GM18861 (cell line): ENCODE measurements around the gene PPDPF.
A peak's percentile ranks its signal among the peaks of the same experiment; 100 is the strongest.
"Not testable (repeated sequence)": the region's sequence is repeated elsewhere in the genome, so short reads cannot be mapped to it uniquely, and the experiment has no call there.

ENCODE experiments used
- ATAC-seq: cut with Tn5 transposase; IDR thresholded peaks from one replicate; pipeline ENCODE4 v1.9.1; 2021; ENCODE audit not compliant: unreplicated experiment

The PPDPF gene

GRCh38 chr20:63520504-63520933, at the start of gene PPDPF:
Gene PPDPF (plus strand): TSS chr20:63520765. CDS start chr20:63521309, 544 bp downstream.
- ATAC-seq: peak; percentile 53

- no peak for ATAC-seq
Observed at GRCh38 chr20:63471002-63471716, 49.4 kb upstream of the PPDPF start.

- no peak for ATAC-seq
Observed at GRCh38 chr20:63471717-63471980, 48.9 kb upstream of the PPDPF start.

GRCh38 chr20:63471981-63472831, 48.4 kb upstream of the PPDPF start, which contains the start of gene KCNQ2:
Gene KCNQ2 (minus strand): TSS chr20:63472655. CDS start chr20:63472463, 192 bp downstream.
- ATAC-seq: no peak

DNA sequence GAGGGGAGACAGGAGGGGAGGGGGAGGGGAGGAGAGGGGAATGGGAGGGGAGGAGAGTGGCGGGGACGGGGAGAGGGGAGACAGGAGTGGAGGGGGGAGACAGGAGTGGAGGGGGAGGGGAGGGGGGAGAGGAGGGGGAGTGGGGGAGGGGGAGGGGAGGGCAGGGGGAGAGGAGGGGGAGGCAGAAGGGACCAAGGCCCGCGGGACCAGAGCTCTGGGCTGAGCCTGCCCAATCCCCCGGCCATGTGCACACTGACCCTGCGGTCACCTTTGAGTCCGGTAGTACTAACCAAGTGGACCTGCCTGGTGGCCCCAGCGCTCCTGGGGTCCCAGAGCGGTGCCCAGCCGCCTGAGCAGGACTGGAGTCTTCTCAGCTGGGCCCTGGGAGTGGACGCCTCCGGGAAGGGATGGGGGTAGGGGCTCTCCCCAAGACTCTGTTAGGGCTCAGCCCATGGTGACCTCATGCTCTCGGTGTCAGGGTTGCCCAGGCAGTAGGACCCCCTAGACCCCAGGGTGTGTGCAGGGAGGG, 47.6 kb upstream of the PPDPF start:
- ATAC-seq: no peak

- no peak for ATAC-seq
Observed at GRCh38 chr20:63473555-63474449, 46.8 kb upstream of the PPDPF start.

GRCh38 chr20:63475209-63475608, 45.4 kb upstream of the PPDPF start:
- ATAC-seq: no peak

DNA sequence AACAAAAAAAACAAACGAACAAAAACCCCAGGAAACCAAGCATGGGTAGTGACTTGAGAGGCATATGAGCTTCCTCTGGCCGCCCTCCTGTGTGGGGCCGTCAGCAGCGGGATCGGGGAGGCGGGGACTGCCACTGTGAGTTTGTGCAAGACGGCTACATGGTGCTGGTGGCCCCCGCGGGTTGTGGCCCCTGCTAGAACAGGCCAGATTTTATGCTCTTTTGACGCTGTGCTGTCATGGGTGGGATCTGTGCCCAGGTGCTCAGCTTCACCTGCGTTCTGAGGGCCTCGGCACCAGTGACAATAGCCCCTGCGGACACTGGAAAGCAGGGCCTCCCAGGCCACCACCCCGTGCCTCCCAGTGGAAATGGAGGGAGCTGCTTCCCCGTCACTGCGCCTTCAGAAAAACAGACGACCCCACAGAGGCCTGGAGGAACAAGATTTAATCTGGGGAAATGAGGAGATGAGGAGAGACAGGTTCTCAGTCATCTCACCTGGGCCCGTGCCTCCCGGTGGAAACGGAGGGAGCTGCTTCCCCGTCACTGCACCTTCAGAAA, 43.4 kb upstream of the PPDPF start:
- ATAC-seq: no peak

DNA sequence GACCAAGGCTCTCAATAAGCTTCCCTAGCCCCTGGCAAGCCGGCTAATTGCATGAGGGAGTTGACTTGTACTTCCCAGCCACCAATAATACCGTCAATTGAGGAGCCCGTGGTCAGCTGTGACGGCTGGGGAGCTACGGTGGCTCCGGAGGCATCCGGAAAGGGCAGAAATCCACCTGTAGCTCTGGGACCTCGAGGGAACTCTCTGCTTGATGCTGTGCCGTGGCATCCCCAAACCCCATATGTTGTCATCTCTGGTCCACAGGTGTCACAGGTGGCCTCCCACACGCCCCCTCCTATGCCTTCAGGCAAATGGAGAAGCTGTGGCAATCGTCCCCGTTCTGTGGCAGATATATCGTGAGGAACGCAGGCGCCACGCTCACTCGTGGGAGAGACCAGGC, 42.6 kb upstream of the PPDPF start:
- no peak for ATAC-seq

DNA sequence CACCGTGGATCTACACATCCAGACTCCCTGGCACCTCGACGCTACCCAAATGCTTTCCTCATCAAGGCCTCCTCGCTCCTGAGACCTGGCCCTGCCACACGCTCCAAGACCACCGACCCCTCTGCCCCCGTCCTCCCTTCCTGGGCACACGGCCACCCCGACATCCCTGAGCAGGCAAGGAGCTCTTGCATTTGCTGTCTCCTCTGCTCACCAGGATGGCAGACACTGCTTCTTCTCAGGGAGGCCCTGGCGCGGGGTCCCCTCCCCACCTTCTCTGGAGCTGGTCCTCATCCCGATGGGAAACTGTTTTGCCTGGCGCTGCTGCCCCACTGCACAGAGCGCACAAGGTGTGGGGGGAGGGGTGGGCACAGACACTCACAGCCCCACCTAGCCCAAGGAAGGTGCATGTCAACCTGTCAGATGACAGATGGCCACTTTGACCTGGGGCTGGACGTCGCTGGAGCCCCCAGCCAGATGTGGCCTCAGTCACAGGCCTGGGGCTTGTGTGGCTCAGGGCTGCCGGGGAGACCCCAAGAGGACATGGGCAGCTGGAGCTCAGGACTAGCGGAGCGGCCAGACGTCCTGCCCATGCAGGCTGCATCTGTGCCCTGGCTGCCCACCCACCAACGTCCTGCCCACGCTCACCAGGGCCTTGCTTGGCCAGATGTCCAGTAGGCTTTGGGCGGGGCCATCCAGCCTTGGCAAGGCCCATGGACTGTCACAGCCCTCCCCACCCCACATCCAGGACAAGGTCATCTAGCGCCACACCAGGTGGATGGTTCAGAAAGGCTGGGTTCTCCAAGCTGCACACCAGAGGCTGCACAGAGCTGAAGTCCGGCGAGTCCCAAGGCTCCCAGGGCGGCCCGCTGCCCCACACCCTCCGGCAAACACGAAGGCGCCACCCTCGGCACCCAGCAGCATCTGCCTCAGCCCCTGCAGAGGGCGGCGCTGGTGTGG, 41.9 kb upstream of the PPDPF start:
- no peak for ATAC-seq

DNA sequence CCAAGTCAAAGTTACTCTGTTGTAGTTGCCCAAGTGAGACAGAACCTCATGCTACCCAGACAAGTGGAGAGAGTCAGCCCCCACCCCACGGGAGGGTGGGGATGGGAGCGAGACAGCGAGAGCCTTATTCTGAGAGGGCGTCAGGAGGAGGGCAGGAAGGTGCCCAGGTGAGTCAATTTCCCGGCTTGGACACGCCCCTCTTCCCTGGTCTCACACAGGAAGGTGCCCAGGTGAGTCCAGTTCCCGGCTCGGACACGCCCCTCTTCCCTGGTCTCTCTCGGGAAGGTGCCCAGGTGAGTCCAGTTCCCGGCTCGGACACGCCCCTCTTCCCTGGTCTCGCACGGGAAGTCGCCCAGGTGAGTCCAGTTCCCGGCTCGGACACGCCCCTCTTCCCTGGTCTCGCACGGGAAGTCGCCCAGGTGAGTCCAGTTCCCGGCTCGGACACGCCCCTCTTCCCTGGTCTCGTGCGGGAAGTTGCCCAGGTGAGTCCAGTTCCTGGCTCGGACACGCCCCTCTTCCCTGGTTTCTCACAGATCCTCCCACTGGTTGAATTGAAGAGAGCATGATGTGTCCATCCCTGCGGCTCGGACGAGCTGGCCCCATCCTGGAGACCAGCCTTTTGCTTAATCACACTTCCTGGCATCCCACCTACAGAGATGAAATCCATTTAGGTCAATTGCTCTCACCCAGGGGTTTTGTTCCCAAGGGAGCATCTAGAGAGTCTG, 40.7 kb upstream of the PPDPF start:
- not testable (repeated sequence) for ATAC-seq

- ATAC-seq: no peak
Observed at GRCh38 chr20:63481503-63481902, 39.1 kb upstream of the PPDPF start.

DNA sequence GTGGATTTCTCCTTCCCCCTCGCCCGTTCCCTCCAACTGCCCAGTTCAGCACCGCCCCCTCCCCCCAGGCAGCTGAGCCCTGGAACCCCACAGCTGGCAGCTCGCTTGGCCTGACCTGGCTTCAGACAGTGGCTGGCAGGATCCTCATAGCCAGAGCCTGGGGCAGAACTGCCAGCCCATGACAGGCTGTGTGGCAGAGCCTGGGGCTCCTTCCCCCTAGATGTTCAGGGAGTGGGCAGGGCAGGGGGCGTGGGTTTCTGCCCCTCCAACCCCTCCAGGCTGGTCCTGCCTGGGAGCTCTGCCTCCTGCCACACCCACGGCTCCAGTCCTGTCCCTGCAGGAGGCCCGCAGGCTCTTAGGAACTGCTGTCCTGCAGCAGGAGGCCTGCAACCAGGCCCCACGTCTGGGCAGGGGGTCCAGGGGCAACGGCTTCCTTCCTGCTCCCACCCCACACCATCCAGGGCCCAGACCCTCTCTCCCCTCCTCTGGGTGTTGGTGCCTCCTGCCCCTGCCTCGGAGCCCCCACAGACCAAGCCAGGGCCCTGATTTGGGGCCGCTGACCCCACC, 38.5 kb upstream of the PPDPF start:
- no peak for ATAC-seq

DNA sequence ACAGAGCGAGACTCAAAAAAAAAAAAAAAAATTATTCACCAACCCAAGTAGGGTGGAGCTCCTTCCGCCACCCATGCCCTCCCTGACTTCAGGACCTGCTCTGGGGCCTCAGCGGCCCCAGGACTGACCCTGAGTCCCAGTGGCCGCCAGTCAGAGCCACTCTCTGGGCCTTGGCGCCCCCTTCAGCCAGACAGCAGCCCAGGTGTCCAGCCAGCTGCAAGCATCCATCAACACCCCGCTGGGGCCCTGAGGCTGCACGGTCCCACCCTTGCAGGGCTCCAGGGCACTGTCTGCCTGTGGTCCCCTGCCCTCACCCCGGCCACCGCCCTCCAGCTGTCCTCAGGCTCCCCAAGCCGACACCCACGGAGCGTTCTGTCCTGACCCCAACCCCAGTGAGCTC, 36.7 kb upstream of the PPDPF start:
- no peak for ATAC-seq

GRCh38 chr20:63484236-63484635, 36.3 kb upstream of the PPDPF start:
- ATAC-seq: no peak

DNA sequence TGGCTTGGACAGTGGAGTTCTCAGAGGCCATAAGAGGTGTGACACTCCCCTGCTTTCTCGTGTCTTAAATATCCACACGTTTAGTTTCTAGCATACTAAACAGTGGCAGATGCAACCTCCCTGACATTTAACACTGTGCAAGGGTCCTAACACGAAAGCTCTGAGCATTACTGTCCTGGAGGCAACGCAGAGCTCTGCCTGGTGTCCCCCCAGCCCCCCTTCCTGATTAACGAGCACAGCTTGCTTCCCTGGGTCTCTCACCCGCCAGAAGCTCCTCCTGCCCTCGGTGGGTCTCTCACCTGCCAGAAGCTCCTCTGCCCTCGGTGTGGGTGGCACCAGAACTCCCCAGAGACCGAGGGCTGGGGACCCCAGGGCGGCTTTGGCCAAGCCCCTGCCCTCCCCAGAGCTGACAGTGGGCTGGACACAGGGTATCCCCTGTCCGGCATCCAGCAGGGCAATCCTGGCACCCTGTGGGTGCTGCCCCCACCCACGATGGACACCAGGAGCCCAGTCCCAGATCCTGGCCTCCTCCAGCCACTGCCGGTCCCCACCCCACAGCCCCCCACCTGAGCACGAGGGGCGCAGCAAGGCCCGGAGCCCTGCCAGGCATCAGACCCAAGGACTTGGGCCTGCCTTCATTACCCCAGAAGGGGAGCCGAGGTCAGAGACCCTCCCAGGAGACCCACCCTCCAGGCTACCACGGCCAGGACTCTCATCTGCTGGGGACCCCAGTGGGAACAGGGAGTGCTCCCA, 35.7 kb upstream of the PPDPF start:
- no peak for ATAC-seq

DNA sequence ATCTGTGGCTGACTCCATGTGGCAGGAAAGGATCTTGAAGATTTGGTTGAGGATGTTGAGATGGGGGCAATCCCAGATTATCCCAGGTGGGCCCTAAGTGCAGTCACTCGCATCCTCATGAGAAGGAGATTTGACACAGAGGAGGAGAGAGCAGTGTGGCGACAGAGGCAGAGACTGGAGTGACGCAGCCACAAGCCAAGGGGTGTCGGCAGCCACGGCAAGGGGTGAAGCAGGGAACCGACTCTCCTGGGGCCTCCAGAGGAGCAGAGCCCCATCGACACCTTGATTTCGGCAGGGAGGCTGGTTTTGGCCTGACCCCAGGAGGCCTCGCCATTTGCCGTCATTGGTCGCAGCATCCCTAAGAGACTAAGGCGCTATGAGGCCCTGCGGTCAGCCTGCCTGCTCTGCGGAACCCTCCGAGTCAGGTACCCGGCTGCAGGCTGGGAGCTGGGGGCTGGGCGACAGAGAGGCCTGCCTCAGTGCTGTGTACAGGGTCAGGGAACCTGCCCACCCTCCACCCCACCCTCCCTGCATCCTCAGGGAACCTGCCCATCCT, 34.2 kb upstream of the PPDPF start:
- no peak for ATAC-seq
